ENCODE results near the gene TP53BP2.
A peak's percentile ranks its signal among the peaks of the same experiment; 100 is the strongest.
"Not testable (repeated sequence)": the region's sequence is repeated elsewhere in the genome, so short reads cannot be mapped to it uniquely, and the experiment has no call there.

Gene TP53BP2

GRCh38 chr1:223828162-223828848 is 17.4 kb downstream of the TP53BP2 start:
- DNase-seq (ENCODE audit: low spot score), result no peak

- DNase-seq (ENCODE audit: low spot score), result no peak
These were observed 18.5 kb downstream of the TP53BP2 start for GRCh38 chr1:223827193-223827663.

- DNase-seq (ENCODE audit: low spot score), result no peak
These were observed 19.7 kb downstream of the TP53BP2 start for GRCh38 chr1:223825767-223826748.

GRCh38 chr1:223824712-223825111 is 21.0 kb downstream of the TP53BP2 start:
- no peak for DNase-seq (ENCODE audit: low spot score)

- DNase-seq (ENCODE audit: low spot score), result no peak
These were observed 21.5 kb downstream of the TP53BP2 start for GRCh38 chr1:223824287-223824686.

GRCh38 chr1:223820971-223821370 is 24.8 kb downstream of the TP53BP2 start:
- DNase-seq (ENCODE audit: low spot score), result no peak

GRCh38 chr1:223820515-223820858 is 25.3 kb downstream of the TP53BP2 start:
- no peak for DNase-seq (ENCODE audit: low spot score)

- DNase-seq (ENCODE audit: low spot score), result peak; percentile 32
These were observed 25.8 kb downstream of the TP53BP2 start for GRCh38 chr1:223819730-223820514.

GRCh38 chr1:223817265-223817664 is 28.5 kb downstream of the TP53BP2 start:
- not testable (repeated sequence) for DNase-seq (ENCODE audit: low spot score)

GRCh38 chr1:223815865-223816264 is 29.9 kb downstream of the TP53BP2 start:
- no peak for DNase-seq (ENCODE audit: low spot score)

- DNase-seq (ENCODE audit: low spot score), result no peak
These were observed 30.5 kb downstream of the TP53BP2 start for GRCh38 chr1:223815020-223815853.

GRCh38 chr1:223813645-223814044 is 32.1 kb downstream of the TP53BP2 start:
- no peak for DNase-seq (ENCODE audit: low spot score)

- DNase-seq (ENCODE audit: low spot score), result peak; percentile 9
These were observed 34.1 kb downstream of the TP53BP2 start for GRCh38 chr1:223811634-223812101.

- DNase-seq (ENCODE audit: low spot score), result no peak
These were observed 35.2 kb downstream of the TP53BP2 start for GRCh38 chr1:223810586-223810985.

GRCh38 chr1:223809905-223810304 is 35.8 kb downstream of the TP53BP2 start:
- not testable (repeated sequence) for DNase-seq (ENCODE audit: low spot score)

- DNase-seq (ENCODE audit: low spot score), result no peak
These were observed 42.5 kb downstream of the TP53BP2 start for GRCh38 chr1:223803211-223803610.

- no peak for DNase-seq (ENCODE audit: low spot score)
These were observed 43.1 kb downstream of the TP53BP2 start for GRCh38 chr1:223802602-223803001.

GRCh38 chr1:223802032-223802431 is 43.7 kb downstream of the TP53BP2 start:
- no peak for DNase-seq (ENCODE audit: low spot score)

- DNase-seq (ENCODE audit: low spot score), result no peak
These were observed 49.5 kb downstream of the TP53BP2 start for GRCh38 chr1:223796210-223796609.

GRCh38 chr1:223794136-223794880 is 51.4 kb downstream of the TP53BP2 start:
- no peak for DNase-seq (ENCODE audit: low spot score)
